ENCODE results near the gene INAFM1.
A peak's percentile ranks its signal among the peaks of the same experiment; 100 is the strongest.

Gene INAFM1

GRCh38 chr19:47313754-47314295, 39.1 kb downstream of the INAFM1 start:
- no peak for DNase-seq

DNA sequence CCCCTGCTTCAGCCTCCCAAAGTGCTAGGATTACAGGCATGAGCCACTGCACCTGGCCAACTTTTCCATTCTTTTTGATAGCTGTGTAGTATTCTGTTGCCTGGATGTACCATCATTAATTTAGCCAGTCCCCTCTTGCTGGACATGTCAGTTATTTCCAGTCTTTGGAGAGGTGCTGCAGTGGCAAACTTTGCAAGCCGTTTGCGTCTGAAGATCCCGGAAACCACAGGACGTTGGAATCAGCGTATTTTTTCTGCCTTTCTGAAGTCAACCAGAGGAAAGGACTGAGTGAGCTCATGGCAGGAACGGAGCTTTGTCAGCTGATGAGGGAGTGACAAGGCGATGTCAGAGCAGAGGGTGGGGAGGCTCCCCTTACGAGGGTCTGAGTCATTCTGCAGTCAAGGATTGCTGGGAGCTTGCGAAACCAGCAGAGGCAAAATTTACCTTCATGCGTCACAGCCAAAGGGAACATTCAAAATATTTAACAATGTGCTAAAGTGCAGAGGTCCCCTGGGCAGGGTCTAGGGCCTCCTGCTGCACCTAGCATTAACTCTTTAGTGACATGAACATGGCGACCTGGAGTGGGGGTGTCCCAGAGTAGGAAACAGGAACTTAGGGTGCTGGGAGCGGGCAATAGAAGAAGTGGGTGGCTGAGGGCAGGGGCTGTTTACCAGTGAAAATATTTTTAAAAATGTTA, 40.6 kb downstream of the INAFM1 start:
- peak; percentile 23 for DNase-seq

DNA sequence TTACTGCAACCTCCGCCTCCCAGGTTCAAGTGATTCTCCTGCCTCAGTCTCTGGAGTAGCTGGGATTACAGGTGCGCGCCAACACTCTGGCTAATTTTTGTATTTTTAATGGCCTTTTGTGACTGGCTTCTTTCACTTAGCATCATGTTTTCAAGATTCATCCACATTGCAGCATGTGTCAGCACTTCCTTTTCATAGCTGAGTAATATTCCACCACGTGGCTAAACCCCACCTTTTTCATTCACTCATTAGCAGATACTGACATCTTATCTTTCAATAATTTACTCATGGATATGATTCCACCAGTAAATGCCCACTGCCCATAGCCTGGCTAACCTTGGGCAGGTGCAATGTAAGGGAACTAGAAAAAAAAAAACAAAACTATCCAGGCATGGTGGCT, 41.8 kb downstream of the INAFM1 start:
- DNase-seq = no peak

DNA sequence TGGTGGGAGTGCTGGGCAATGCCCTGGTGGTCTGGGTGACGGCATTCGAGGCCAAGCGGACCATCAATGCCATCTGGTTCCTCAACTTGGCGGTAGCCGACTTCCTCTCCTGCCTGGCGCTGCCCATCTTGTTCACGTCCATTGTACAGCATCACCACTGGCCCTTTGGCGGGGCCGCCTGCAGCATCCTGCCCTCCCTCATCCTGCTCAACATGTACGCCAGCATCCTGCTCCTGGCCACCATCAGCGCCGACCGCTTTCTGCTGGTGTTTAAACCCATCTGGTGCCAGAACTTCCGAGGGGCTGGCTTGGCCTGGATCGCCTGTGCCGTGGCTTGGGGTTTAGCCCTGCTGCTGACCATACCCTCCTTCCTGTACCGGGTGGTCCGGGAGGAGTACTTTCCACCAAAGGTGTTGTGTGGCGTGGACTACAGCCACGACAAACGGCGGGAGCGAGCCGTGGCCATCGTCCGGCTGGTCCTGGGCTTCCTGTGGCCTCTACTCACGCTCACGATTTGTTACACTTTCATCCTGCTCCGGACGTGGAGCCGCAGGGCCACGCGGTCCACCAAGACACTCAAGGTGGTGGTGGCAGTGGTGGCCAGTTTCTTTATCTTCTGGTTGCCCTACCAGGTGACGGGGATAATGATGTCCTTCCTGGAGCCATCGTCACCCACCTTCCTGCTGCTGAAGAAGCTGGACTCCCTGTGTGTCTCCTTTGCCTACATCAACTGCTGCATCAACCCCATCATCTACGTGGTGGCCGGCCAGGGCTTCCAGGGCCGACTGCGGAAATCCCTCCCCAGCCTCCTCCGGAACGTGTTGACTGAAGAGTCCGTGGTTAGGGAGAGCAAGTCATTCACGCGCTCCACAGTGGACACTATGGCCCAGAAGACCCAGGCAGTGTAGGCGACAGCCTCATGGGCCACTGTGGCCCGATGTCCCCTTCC, 45.5 kb downstream of the INAFM1 start:
- DNase-seq = no peak

DNA sequence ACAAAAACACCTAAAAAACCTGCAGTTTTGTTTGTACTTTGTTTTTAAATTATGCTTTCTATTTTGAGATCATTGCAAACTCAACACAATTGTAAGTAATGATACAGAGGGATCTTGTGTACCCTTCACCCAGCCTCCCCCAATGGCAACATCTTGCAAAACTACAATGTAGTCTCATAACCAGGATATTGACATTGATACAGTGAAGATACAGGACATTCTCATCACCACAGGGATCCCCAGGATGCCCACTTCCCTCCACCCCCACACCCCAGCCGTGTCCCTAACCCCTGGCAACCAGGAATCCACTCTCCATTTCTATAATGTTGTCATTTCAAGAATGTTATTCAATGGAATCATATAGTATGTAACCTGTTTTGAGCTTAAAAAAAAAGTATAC, 46.9 kb downstream of the INAFM1 start:
- no peak for DNase-seq

GRCh38 chr19:47322058-47322457, 47.4 kb downstream of the INAFM1 start:
- DNase-seq = no peak

DNA sequence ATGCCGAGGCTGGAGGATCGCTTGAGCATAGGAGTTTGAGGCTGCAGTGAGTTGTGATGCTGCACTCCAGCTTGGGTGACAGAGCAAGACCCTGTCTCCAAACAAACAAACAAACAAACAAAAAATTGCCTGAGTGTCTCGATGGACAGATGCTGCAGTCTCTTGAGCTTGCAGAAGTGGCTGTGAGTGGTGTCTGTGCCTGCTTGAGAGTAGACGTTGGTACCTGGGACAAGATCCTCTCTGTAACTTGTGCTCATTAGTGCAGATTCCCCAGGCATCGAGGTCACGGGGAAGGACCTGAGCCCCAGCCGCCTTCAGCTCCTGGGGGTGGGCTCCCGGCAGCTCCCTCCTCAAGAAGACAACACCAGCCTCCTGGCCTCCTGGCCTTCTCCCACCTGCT, 48.7 kb downstream of the INAFM1 start:
- DNase-seq = no peak

- DNase-seq = no peak
Measured at GRCh38 chr19:47323872-47324271, 49.2 kb downstream of the INAFM1 start.

GRCh38 chr19:47324502-47324901, 49.8 kb downstream of the INAFM1 start:
- DNase-seq = no peak

Data from activated CD4-positive, alpha-beta T cell treated with anti-CD3 and anti-CD28 coated beads, Interleukin-2, Interleukin-6, amounts not matched to agents 100 ng/mL and 50 ng/mL, durations not matched to agents 16 hours and 8 hours (primary cell).